ENCODE results near the gene MACROD2. TPM values are rescaled to one million over a fixed set of nuclear protein-coding genes. Genes with fewer than 3 reads are reported as not detected.

MACROD2 gene
- polyA plus RNA-seq, 2 of the 4 experiments (the other 2 are of a cell fraction), result 0.96 to 1.3 TPM

DNA sequence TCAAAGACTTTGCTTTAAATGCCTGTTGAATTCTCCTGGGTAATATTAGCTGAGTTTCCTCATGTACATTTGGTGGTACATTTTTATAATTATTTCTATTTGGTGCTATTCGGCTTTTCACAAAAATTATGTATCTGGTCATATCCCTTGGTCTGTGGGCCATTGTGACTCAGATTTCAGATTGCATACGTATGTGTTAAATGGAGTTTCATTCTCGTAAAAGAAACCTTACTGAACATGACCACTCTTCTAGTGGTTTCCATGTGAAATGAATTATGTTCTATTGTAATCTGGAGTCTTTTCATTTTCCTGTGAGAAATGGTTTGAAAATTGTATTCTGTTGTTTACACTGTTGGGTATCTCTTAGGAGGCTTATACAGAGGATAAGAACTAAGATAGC is 728.3 kb downstream of the MACROD2 start (continued):
- TF ChIP-seq RFX5 (IDR thresholded peaks at IDR 0.05), result no peak

- H3K4me1 ChIP-seq, result peaks cover 3% of the 10 kb centered on the region; the same call in 2 of the 3 replicates
- H3K9me3 ChIP-seq, result no peaks in the 10 kb centered on the region
- TF ChIP-seq HDAC2 (IDR thresholded peaks at IDR 0.05), result no peak
- TF ChIP-seq PBX3 (IDR thresholded peaks at IDR 0.05), result no peak
- TF ChIP-seq TP53 (CRISPR knock-in tag; IDR thresholded peaks at IDR 0.05), result no peak
- no peak for TF ChIP-seq JUN (IDR thresholded peaks at IDR 0.05)
- no peak for TF ChIP-seq ZNF302 (CRISPR knock-in tag; IDR thresholded peaks at IDR 0.05)
- TF ChIP-seq NR3C1 (IDR thresholded peaks at IDR 0.05), result no peak
- WGBS (ENCODE audit: missing lambda C conversion rate), result 59% methylated on average over 1 of the region's 1 CpG
- FAIRE-seq (peak; percentile 65), ATAC-seq (no peak), DNase-seq (ENCODE audit: low read depth in 1 of 2, low spot score in 1 of 2) (no peak)
- H3K4me2 ChIP-seq, result no peak overlapping the region
- no peak overlapping the region for H3K27ac ChIP-seq
- CTCF ChIA-PET, result no interaction called here
- POLR2A ChIA-PET, result no interaction called here
- no peak overlapping the region for H3K4me3 ChIP-seq
These were observed 728.7 kb downstream of the MACROD2 start for GRCh38 chr20:14724036-14724435.

DNA sequence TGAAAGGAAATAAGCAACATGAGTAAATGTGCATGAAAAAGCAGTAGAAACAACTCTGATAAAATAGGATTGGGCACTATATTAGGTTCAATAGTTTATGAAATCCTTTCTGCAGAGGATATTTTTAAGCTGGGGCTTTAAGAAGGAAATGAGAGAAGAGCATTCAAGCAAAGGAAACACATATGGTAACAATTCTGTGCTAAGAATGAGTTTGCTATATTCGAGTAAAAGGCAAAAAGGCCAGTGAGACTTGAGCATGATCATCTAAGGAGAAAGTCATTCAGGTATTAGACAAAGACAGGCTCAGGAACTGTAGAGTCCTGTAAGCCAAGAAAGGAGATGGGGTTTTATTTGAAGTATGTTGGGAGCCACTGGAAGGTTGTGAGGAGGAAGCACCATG is 729.2 kb downstream of the MACROD2 start:
- peaks cover 8% of the 10 kb centered on the region for H3K4me1 ChIP-seq
- no peaks in the 10 kb centered on the region for H3K9me3 ChIP-seq
- no peak overlapping the region for H3K4me2 ChIP-seq
- TF ChIP-seq NFE2L2 (conservative IDR thresholded peaks at IDR 0.05; ENCODE audit: low read length), result no peak
- no peak for TF ChIP-seq RCOR1 (IDR thresholded peaks at IDR 0.05; ENCODE audit: low read depth, low read length)
- TF ChIP-seq HEYL (CRISPR knock-in tag; IDR thresholded peaks at IDR 0.05), result no peak
- no peak for TF ChIP-seq HOXB13 (CRISPR knock-in tag; IDR thresholded peaks at IDR 0.05; ENCODE audit: low read depth)
- TF ChIP-seq, protein P1, sequence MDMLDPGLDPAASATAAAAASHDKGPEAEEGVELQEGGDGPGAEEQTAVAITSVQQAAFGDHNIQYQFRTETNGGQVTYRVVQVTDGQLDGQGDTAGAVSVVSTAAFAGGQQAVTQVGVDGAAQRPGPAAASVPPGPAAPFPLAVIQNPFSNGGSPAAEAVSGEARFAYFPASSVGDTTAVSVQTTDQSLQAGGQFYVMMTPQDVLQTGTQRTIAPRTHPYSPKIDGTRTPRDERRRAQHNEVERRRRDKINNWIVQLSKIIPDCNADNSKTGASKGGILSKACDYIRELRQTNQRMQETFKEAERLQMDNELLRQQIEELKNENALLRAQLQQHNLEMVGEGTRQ (IDR thresholded peaks at IDR 0.05), result no peak
- TF ChIP-seq ZSCAN20 (CRISPR knock-in tag; IDR thresholded peaks at IDR 0.05), result no peak
- no peak for TF ChIP-seq CHD2 (IDR thresholded peaks at IDR 0.05; ENCODE audit: low read length, partially characterized antibody)
- TF ChIP-seq HOXB5 (CRISPR knock-in tag; IDR thresholded peaks at IDR 0.05), result no peak
- TF ChIP-seq POLR2A (IDR thresholded peaks at IDR 0.05; ENCODE audit: low read length), result no peak
- no peak for TF ChIP-seq ZNF302 (CRISPR knock-in tag; IDR thresholded peaks at IDR 0.05)
- TF ChIP-seq EHMT2 (IDR thresholded peaks at IDR 0.05; ENCODE audit: low read depth), result no peak
- no peak overlapping the region for H3K27ac ChIP-seq
- H3K4me3 ChIP-seq, result no peak overlapping the region
- ChIA-PET POLR2A (no interaction called here), CTCF (no interaction called here)
- whole genome bisulfite sequencing (ENCODE audit: missing lambda C conversion rate), result 53% methylated on average over 1 of the region's 1 CpG
- no peak for FAIRE-seq
- no peak for DNase-seq (ENCODE audit: low read depth in 1 of 2, low spot score in 1 of 2)
- ATAC-seq, result no peak

- 84% methylated on average over 3 of the region's 3 CpGs for WGBS (ENCODE audit: missing lambda C conversion rate)
- Histone ChIP-seq H3K4me3 (no peak overlapping the region), H3K27ac (no peak overlapping the region), H3K9me3 (no peaks in the 10 kb centered on the region), H3K4me2 (no peak overlapping the region), H3K4me1 (peaks cover 10% of the 10 kb centered on the region)
- ATAC-seq, result no peak
- TF ChIP-seq MAFK (IDR thresholded peaks at IDR 0.05; ENCODE audit: partially characterized antibody) (no peak), RFX5 (IDR thresholded peaks at IDR 0.05) (no peak)
- CTCF ChIA-PET, result no interaction called here
- peak; percentile 73 for FAIRE-seq
- POLR2A ChIA-PET, result no interaction called here
- DNase-seq (ENCODE audit: low read depth in 1 of 2, low spot score in 1 of 2), result no peak
These were observed 731.3 kb downstream of the MACROD2 start for GRCh38 chr20:14726591-14726990.

- TF ChIP-seq NPAS2 (CRISPR knock-in tag; IDR thresholded peaks at IDR 0.05; ENCODE audit: borderline replicate concordance), result no peak
- TF ChIP-seq FOSL2 (IDR thresholded peaks at IDR 0.05), result no peak
- TF ChIP-seq FOSL2 (CRISPR knock-in tag; IDR thresholded peaks at IDR 0.05), result no peak
- TF ChIP-seq CTCF (IDR thresholded peaks at IDR 0.05), result no peak
- TF ChIP-seq HOXB13 (CRISPR knock-in tag; IDR thresholded peaks at IDR 0.05; ENCODE audit: low read depth), result no peak
- no peak for TF ChIP-seq HDAC2 (IDR thresholded peaks at IDR 0.05)
- Histone ChIP-seq H3K4me2 (no peak overlapping the region), H3K9me3 (no peaks in the 10 kb centered on the region), H3K4me1 (peaks cover 10% of the 10 kb centered on the region), H3K27ac (no peak overlapping the region), H3K4me3 (no peak overlapping the region)
- 78% methylated on average over 1 of the region's 1 CpG for WGBS (ENCODE audit: missing lambda C conversion rate)
- FAIRE-seq, result no peak
- ATAC-seq, result no peak
- POLR2A ChIA-PET, result no interaction called here
- no peak for DNase-seq (ENCODE audit: low read depth in 1 of 2, low spot score in 1 of 2)
- CTCF ChIA-PET, result no interaction called here
These were observed 732.3 kb downstream of the MACROD2 start for GRCh38 chr20:14727485-14728150.

All from A549 (cell line).